C4-2B (cell line): Measurements from ENCODE around the gene CBARP.

ENCODE experiments used
- ZFX ChIP-seq: fragments of 450-650 bp; IDR thresholded peaks from 2 replicates; pipeline ENCODE4 v1.6.1; 2017
- TF ChIP-seq, protein P1 (sequence below): fragments of 450-650 bp; conservative IDR thresholded peaks from 2 replicates; pipeline ENCODE4 v1.5.1; 2017; ENCODE audit warnings: mild to moderate bottlenecking

DNA sequence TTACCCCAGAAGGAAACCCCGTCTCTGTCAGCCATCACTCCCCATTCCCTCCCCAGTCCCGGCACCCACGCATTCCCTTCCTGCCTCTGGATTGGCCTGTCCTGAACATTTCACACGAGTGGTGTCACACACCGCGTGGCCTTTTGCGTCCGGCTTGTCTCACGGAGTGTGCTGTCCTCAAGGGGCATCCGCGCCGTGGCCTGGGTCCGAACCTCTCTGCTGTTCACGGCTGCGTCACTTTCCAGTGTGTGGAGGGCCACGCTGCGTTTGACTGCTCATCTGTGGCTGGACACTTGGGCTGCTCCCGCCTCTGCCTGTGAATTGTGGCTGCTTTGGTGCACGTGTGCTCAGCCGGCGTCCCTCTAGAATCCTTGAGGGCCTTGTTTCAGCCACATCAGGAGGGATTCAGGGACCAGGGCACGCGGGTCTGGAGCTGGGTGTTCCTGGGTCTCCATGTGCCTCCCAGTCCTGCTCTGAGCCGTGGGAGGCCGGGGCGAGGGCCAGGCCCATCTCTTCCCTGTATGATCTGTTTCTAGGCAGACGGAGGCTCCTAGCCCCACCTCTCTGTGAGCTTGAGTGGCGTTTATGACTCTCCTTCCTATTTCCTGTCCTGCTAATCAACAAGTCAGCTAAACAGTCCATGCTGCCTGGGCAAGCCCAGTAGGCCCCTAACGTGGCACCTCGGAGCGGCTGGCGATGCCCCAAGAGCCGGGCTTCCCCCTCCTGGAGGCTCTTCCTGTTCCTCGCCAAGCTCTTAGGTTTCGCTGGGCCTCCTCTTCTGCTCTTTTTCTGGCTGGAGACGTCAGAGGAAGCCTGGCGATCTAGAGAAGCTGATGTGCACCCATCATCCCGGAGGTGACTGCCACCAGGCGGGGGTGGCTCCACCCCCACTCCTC, 24.2 kb downstream of the CBARP start:
- TF ChIP-seq, protein P1, sequence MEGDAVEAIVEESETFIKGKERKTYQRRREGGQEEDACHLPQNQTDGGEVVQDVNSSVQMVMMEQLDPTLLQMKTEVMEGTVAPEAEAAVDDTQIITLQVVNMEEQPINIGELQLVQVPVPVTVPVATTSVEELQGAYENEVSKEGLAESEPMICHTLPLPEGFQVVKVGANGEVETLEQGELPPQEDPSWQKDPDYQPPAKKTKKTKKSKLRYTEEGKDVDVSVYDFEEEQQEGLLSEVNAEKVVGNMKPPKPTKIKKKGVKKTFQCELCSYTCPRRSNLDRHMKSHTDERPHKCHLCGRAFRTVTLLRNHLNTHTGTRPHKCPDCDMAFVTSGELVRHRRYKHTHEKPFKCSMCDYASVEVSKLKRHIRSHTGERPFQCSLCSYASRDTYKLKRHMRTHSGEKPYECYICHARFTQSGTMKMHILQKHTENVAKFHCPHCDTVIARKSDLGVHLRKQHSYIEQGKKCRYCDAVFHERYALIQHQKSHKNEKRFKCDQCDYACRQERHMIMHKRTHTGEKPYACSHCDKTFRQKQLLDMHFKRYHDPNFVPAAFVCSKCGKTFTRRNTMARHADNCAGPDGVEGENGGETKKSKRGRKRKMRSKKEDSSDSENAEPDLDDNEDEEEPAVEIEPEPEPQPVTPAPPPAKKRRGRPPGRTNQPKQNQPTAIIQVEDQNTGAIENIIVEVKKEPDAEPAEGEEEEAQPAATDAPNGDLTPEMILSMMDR: no peak
- no peak for TF ChIP-seq ZFX
